ENCODE results near the gene PEPD. TPM values are rescaled to one million over a fixed set of nuclear protein-coding genes. Genes with fewer than 3 reads are reported as not detected.

PEPD gene
- total RNA-seq, 1 experiment from 2014 or later: 40.5 TPM

GRCh38 chr19:33465371-33465770, 56.2 kb downstream of the PEPD start:
- intact Hi-C loops (cut with micrococcal nuclease): no loop called here
- H3K4me1 ChIP-seq (ENCODE audit: control insufficient read depth in 1 of 2, insufficient read depth in 2 of 2, low read length in 2 of 2): no peaks in the 10 kb centered on the region
- no peaks in the 10 kb centered on the region for H3K27me3 ChIP-seq (ENCODE audit: insufficient read depth, low read length)
- BruUV-seq (replicated peaks): no TSS peak
- no peaks in the 10 kb centered on the region for H3K9me3 ChIP-seq (ENCODE audit: control insufficient read depth in 1 of 2, insufficient read depth in 1 of 2, low read depth in 1 of 2, low read length in 2 of 2)
- H3K4me2 ChIP-seq (ENCODE audit: low read length): no peak overlapping the region
- H3K79me2 ChIP-seq (ENCODE audit: insufficient read depth, low read length): no peaks in the 10 kb centered on the region
- H4K20me1 ChIP-seq (ENCODE audit: insufficient read depth): no peaks in the 10 kb centered on the region
- no peak overlapping the region for H3K27ac ChIP-seq (ENCODE audit: low read depth, low read length)
- DNase-seq (ENCODE audit: low read depth, low spot score): no peak
- no peaks in the 10 kb centered on the region for H3K36me3 ChIP-seq (ENCODE audit: control insufficient read depth in 1 of 2, insufficient read depth in 2 of 2, low read length in 2 of 2)
- no peak overlapping the region for H3K9ac ChIP-seq (ENCODE audit: low read length)
- no peak for ATAC-seq
- ChIA-PET RAD21 (ENCODE audit: low non-redundant PET in 1 of 2, low total read pairs in 2 of 2, uncharacterized antibody in 2 of 2, unreplicated experiment in 2 of 2) (no interaction called here), CTCF (no interaction called here), POLR2A (no interaction called here)
- no peaks in the 10 kb centered on the region for H3K9me2 ChIP-seq (ENCODE audit: insufficient read depth)
- no peak overlapping the region for H2AFZ ChIP-seq (ENCODE audit: low read depth, low read length, poor library complexity, severe bottlenecking)
- TF ChIP-seq ELF1 (IDR thresholded peaks at IDR 0.05; ENCODE audit: borderline replicate concordance, low read depth) (no peak), ATF3 (IDR thresholded peaks at IDR 0.05) (no peak), EZH2 (IDR thresholded peaks at IDR 0.05) (no peak), TCF7L2 (IDR thresholded peaks at IDR 0.05; ENCODE audit: borderline replicate concordance, extremely low read depth, insufficient read depth, insufficient read length) (no peak)
- H3K4me3 ChIP-seq (replicated peaks in 1 of 2; ENCODE audit: low read depth in 1 of 2, low read length in 2 of 2): no peak overlapping the region

- TF ChIP-seq POLR2A (IDR thresholded peaks at IDR 0.05; ENCODE audit: borderline replicate concordance, extremely low read depth, insufficient read depth, insufficient read length) (no peak), FOSL1 (IDR thresholded peaks at IDR 0.05; ENCODE audit: low read depth) (no peak), TCF7L2 (IDR thresholded peaks at IDR 0.05; ENCODE audit: borderline replicate concordance, extremely low read depth, insufficient read depth, insufficient read length) (no peak), CBX3 (IDR thresholded peaks at IDR 0.05; ENCODE audit: low read depth) (no peak)
- Histone ChIP-seq H3K27me3 (ENCODE audit: insufficient read depth, low read length) (no peaks in the 10 kb centered on the region), H3K9me3 (ENCODE audit: control insufficient read depth in 1 of 2, insufficient read depth in 1 of 2, low read depth in 1 of 2, low read length in 2 of 2) (no peaks in the 10 kb centered on the region), H3K79me2 (ENCODE audit: insufficient read depth, low read length) (no peaks in the 10 kb centered on the region), H3K4me3 (replicated peaks in 1 of 2; ENCODE audit: low read depth in 1 of 2, low read length in 2 of 2) (no peak overlapping the region), H2AFZ (ENCODE audit: low read depth, low read length, poor library complexity, severe bottlenecking) (no peak overlapping the region), H4K20me1 (ENCODE audit: insufficient read depth) (no peaks in the 10 kb centered on the region), H3K36me3 (ENCODE audit: control insufficient read depth in 1 of 2, insufficient read depth in 2 of 2, low read length in 2 of 2) (no peaks in the 10 kb centered on the region), H3K4me1 (ENCODE audit: control insufficient read depth in 1 of 2, insufficient read depth in 2 of 2, low read length in 2 of 2) (no peaks in the 10 kb centered on the region), H3K4me2 (ENCODE audit: low read length) (no peak overlapping the region), H3K9me2 (ENCODE audit: insufficient read depth) (no peaks in the 10 kb centered on the region), H3K9ac (ENCODE audit: low read length) (no peak overlapping the region), H3K27ac (ENCODE audit: low read depth, low read length) (no peak overlapping the region)
- DNase-seq (ENCODE audit: low read depth, low spot score) (no peak), ATAC-seq (no peak)
- POLR2A ChIA-PET: no interaction called here
- BruUV-seq (replicated peaks): no TSS peak
- CTCF ChIA-PET: no interaction called here
- intact Hi-C loops (cut with micrococcal nuclease): no loop called here
- RAD21 ChIA-PET (ENCODE audit: low non-redundant PET in 1 of 2, low total read pairs in 2 of 2, uncharacterized antibody in 2 of 2, unreplicated experiment in 2 of 2): no interaction called here
Observed at GRCh38 chr19:33464733-33465115, 56.9 kb downstream of the PEPD start.

Data from HCT116 (cell line).